Rectal smooth muscle tissue (tissue), 1 donor: Measurements from ENCODE around the gene CLMP.

Experiments used
- H3K27ac ChIP-seq: one replicate; pipeline ENCODE4 v1.7.0; 2013; ENCODE audit warnings: low read depth, low read length, inconsistent platforms
- H3K27me3 ChIP-seq: one replicate; pipeline ENCODE4 v1.7.0; 2013; ENCODE audit warnings: low read length; ENCODE audit not compliant: control insufficient read depth, insufficient read depth
- H3K36me3 ChIP-seq: one replicate; pipeline ENCODE4 v1.7.0; 2013; ENCODE audit warnings: low read length; ENCODE audit not compliant: control insufficient read depth, insufficient read depth
- H3K4me1 ChIP-seq: one replicate; pipeline ENCODE4 v1.7.0; 2013; ENCODE audit warnings: low read length; ENCODE audit not compliant: control insufficient read depth, insufficient read depth
- H3K4me3 ChIP-seq: one replicate; pipeline ENCODE4 v1.7.0; 2013; ENCODE audit warnings: low read length
- H3K9ac ChIP-seq: one replicate; pipeline ENCODE4 v1.7.0; 2013; ENCODE audit warnings: low read length

CLMP gene

GRCh38 chr11:123046473-123047259 is 148.4 kb downstream of the CLMP start:
- H3K4me1 ChIP-seq: no peaks in the 10 kb centered on the region
- H3K9ac ChIP-seq: no peak overlapping the region
- no peak overlapping the region for H3K4me3 ChIP-seq
- H3K36me3 ChIP-seq: no peaks in the 10 kb centered on the region
- H3K27me3 ChIP-seq: no peaks in the 10 kb centered on the region
- H3K27ac ChIP-seq: no peak overlapping the region

- H3K4me1 ChIP-seq: no peaks in the 10 kb centered on the region
- no peaks in the 10 kb centered on the region for H3K36me3 ChIP-seq
- no peak overlapping the region for H3K9ac ChIP-seq
- H3K4me3 ChIP-seq: no peak overlapping the region
- no peaks in the 10 kb centered on the region for H3K27me3 ChIP-seq
- no peak overlapping the region for H3K27ac ChIP-seq
These were observed 149.9 kb downstream of the CLMP start for GRCh38 chr11:123045101-123045500.

DNA sequence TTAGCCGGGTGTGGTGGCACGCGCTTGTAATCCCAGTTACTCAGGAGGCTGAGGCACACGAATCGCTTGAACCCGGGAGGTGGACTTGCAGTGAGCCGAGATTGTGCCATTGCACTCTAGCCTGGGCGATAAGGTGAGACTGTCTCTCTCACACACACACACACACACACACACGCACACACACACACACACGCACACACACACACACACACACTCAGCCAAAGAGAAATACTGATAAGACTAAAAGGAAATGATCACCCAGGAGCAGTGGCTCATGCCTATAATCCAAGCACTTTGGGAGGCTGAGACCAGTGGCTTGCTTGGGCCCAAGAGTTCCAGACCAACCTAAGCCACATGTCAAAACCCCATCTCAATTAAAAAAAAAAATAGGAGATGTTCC is 153.9 kb downstream of the CLMP start:
- Histone ChIP-seq H3K4me3 (no peak overlapping the region), H3K9ac (no peak overlapping the region)

DNA sequence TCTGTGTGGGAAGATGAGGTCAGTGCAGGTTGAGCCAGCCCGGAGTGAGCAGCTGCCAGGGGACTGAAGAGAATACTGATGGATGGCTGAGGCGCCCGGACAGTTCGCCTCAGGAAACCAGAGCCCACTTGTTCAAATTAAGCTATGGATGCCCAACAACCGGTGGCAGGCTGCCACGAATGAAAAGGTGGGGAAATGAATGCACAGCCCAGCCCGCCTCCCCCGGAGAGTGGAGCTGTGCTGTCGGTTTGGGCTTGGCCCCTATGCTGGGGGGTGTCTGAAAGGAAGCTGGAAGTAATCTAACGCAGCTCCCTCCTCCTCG is 155.0 kb downstream of the CLMP start:
- H3K27ac ChIP-seq: no peak overlapping the region
- H3K4me1 ChIP-seq: no peaks in the 10 kb centered on the region
- H3K4me3 ChIP-seq: no peak overlapping the region
- no peaks in the 10 kb centered on the region for H3K27me3 ChIP-seq
- H3K36me3 ChIP-seq: no peaks in the 10 kb centered on the region
- no peak overlapping the region for H3K9ac ChIP-seq

More for the DNA sequence above, 153.9 kb downstream of the CLMP start:
- Histone ChIP-seq H3K4me1 (no peaks in the 10 kb centered on the region), H3K27me3 (no peaks in the 10 kb centered on the region), H3K27ac (no peak overlapping the region), H3K36me3 (no peaks in the 10 kb centered on the region)

GRCh38 chr11:123035831-123036230 is 159.2 kb downstream of the CLMP start:
- Histone ChIP-seq H3K36me3 (no peaks in the 10 kb centered on the region), H3K4me3 (no peak overlapping the region), H3K4me1 (no peaks in the 10 kb centered on the region), H3K27ac (no peak overlapping the region), H3K9ac (no peak overlapping the region), H3K27me3 (no peaks in the 10 kb centered on the region)

- H3K4me1 ChIP-seq: no peaks in the 10 kb centered on the region
- no peak overlapping the region for H3K27ac ChIP-seq
- H3K9ac ChIP-seq: no peak overlapping the region
- H3K4me3 ChIP-seq: no peak overlapping the region
- H3K36me3 ChIP-seq: no peaks in the 10 kb centered on the region
- no peaks in the 10 kb centered on the region for H3K27me3 ChIP-seq
These were observed 160.5 kb downstream of the CLMP start for GRCh38 chr11:123034597-123034996.

DNA sequence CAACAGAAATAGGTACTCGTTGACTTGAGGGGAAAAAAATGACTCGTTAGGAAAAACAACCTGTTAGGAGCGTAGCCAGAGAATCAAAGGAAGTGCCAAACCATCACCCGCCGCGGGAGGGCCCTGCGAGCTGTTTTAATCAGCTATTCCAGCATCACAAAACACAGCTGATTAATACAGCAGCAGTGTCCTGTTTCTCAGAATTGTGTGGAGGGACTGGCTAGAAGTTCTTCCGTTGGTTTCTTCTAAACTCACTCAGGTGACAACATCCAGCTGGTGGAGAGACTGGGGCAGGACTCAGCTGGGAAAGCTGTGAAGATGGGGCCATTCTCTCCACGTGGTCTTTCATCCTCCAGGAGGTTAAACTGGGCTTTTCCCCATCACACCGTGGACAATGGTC is 161.2 kb downstream of the CLMP start:
- H3K27me3 ChIP-seq: no peaks in the 10 kb centered on the region
- no peaks in the 10 kb centered on the region for H3K36me3 ChIP-seq
- no peaks in the 10 kb centered on the region for H3K4me1 ChIP-seq
- no peak overlapping the region for H3K9ac ChIP-seq
- no peak overlapping the region for H3K4me3 ChIP-seq
- H3K27ac ChIP-seq: no peak overlapping the region

DNA sequence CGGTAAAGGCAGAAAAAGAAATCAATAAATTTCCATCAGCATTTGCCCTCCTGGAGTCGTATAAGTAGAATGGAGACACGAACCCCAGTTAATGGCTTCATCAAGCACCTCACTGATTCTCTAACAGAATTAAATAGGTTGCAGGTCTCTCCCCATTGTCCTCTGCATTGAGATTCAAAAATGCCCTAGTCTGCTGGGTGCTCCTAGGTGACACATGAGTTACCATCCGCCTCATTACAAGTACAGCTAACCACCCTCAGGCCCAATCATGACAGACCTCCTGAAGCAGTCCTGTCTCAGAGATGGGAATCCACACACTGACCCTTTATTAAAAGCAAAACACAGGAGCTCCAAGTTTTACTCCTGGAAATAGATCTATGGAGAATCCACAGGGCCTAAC is 164.5 kb downstream of the CLMP start:
- no peaks in the 10 kb centered on the region for H3K27me3 ChIP-seq
- H3K36me3 ChIP-seq: no peaks in the 10 kb centered on the region
- H3K27ac ChIP-seq: no peak overlapping the region

DNA sequence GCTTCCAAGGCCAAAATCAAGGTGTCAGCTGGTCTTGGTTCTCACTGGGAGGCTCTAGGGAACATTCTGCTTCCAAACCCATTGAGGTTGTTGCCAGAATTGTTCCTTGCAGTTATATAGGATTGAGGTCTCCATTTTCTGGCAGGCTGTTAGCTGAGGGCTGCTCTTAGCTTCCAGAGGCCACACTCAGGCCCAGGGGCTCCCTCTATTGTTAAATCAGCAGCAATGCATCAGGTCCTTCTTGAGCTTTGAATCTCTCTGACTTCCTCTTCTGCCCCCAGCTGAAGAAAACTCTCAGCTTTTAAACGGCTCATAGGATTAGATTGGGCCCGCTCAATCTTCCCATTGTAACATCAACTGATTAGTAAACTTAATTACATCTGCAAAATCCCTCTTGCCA is 174.1 kb downstream of the CLMP start:
- H3K4me3 ChIP-seq: no peak overlapping the region
- H3K27me3 ChIP-seq: peaks cover 2% of the 10 kb centered on the region
- no peak overlapping the region for H3K27ac ChIP-seq
- no peaks in the 10 kb centered on the region for H3K36me3 ChIP-seq
- no peak overlapping the region for H3K9ac ChIP-seq
- H3K4me1 ChIP-seq: no peaks in the 10 kb centered on the region

More for the DNA sequence above, 164.5 kb downstream of the CLMP start:
- Histone ChIP-seq H3K4me3 (no peak overlapping the region), H3K9ac (no peak overlapping the region), H3K4me1 (no peaks in the 10 kb centered on the region)
